Activated T-helper 1 cell treated with anti-CD3 and anti-CD28 coated beads, Interleukin-12 subunit alpha, Interleukin-12 subunit beta, Interleukin-2, Interleukin-4 antibody, amounts not matched to agents 30 ng/mL and 10 ng/mL and 1 ng/mL, durations not matched to agents 14 hours and 24 hours and 36 hours (primary cell): ENCODE results near the gene SLC30A4. TPM values are rescaled to one million over a fixed set of nuclear protein-coding genes. Genes with fewer than 3 reads are reported as not detected.

Experiments used
- DNase-seq: peaks from one replicate; pipeline ENCODE4 v3.0.0; 2021; ENCODE audit warnings: low spot score
- H3K27ac Mint-ChIP-seq: one replicate; pipeline ENCODE4 v1.8.0; 2021; ENCODE audit warnings: mild to moderate bottlenecking, mixed read lengths
- H3K27me3 Mint-ChIP-seq: one replicate; pipeline ENCODE4 v1.8.0; 2022; ENCODE audit warnings: mild to moderate bottlenecking, moderate library complexity, mixed read lengths; ENCODE audit not compliant: insufficient read depth
- H3K36me3 Mint-ChIP-seq: one replicate; pipeline ENCODE4 v1.8.0; 2021; ENCODE audit warnings: low read depth, mixed read lengths
- H3K4me1 Mint-ChIP-seq: one replicate; pipeline ENCODE4 v1.8.0; 2021; ENCODE audit warnings: low read depth, mixed read lengths
- H3K4me3 Mint-ChIP-seq: one replicate; pipeline ENCODE4 v1.8.0; 2021; ENCODE audit warnings: mild to moderate bottlenecking, moderate library complexity, mixed read lengths
- H3K9me3 Mint-ChIP-seq: one replicate; pipeline ENCODE4 v1.8.0; 2021; ENCODE audit warnings: mixed read lengths
- intact Hi-C: fragments of 100-400 bp; cut with micrococcal nuclease; formaldehyde crosslinking; loops from one replicate; pipeline ENCODE4 v1.15.1; 2024
- total RNA-seq: library from RNA; stranded (reverse); gene quantifications from 2 replicates; pipeline ENCODE4 v1.2.3, GENCODE V29; 2022

SLC30A4 gene
- total RNA-seq, 1 donor from 2014 or later: 1.6 TPM

- intact Hi-C loops: no loop called here
- H3K27ac Mint-ChIP-seq: no peak overlapping the region
- H3K4me3 Mint-ChIP-seq: no peak overlapping the region
- H3K27me3 Mint-ChIP-seq: peaks cover 7% of the 10 kb centered on the region
- DNase-seq: no peak
- no peaks in the 10 kb centered on the region for H3K4me1 Mint-ChIP-seq
- no peaks in the 10 kb centered on the region for H3K9me3 Mint-ChIP-seq
- H3K36me3 Mint-ChIP-seq: no peaks in the 10 kb centered on the region
Measured at GRCh38 chr15:45439521-45440260, 82.9 kb downstream of the SLC30A4 start.

- no peak overlapping the region for H3K4me3 Mint-ChIP-seq
- no peaks in the 10 kb centered on the region for H3K36me3 Mint-ChIP-seq
- H3K27ac Mint-ChIP-seq: no peak overlapping the region
- H3K27me3 Mint-ChIP-seq: peaks cover 32% of the 10 kb centered on the region
- intact Hi-C loops: no loop called here
- no peak for DNase-seq
- no peaks in the 10 kb centered on the region for H3K9me3 Mint-ChIP-seq
- H3K4me1 Mint-ChIP-seq: no peaks in the 10 kb centered on the region
Measured at GRCh38 chr15:45435124-45435903, 87.2 kb downstream of the SLC30A4 start.

- H3K36me3 Mint-ChIP-seq: no peaks in the 10 kb centered on the region
- peaks cover 36% of the 10 kb centered on the region for H3K27me3 Mint-ChIP-seq
- DNase-seq: no peak
- no peak overlapping the region for H3K4me3 Mint-ChIP-seq
- H3K27ac Mint-ChIP-seq: no peak overlapping the region
- H3K9me3 Mint-ChIP-seq: no peaks in the 10 kb centered on the region
- intact Hi-C loops: no loop called here
- no peaks in the 10 kb centered on the region for H3K4me1 Mint-ChIP-seq
Measured at GRCh38 chr15:45434078-45434567, 88.4 kb downstream of the SLC30A4 start.

DNA sequence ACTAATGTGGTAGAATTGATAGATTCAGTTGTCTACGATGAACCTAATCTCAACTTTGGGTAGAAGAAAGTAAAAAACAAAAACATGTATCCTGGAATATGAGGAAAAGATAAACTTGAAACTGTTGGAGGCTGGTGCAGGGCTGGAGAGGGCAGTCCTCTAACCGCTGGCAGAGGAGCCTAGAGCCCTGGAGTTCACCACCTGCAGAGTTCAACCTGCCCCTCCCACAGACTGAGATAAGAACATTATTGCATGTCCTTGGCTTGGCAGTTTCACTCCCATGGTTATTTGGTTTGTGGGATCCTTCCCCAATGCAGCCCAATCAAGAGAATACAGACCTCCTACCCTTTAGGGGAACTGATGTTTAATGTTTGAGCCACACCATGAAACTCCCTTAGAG, 91.0 kb downstream of the SLC30A4 start:
- Mint-ChIP-seq H3K9me3 (no peaks in the 10 kb centered on the region), H3K27ac (no peak overlapping the region), H3K36me3 (no peaks in the 10 kb centered on the region), H3K4me3 (no peak overlapping the region), H3K27me3 (peaks cover 36% of the 10 kb centered on the region), H3K4me1 (no peaks in the 10 kb centered on the region)
- no peak for DNase-seq
- intact Hi-C loops: no loop called here

DNA sequence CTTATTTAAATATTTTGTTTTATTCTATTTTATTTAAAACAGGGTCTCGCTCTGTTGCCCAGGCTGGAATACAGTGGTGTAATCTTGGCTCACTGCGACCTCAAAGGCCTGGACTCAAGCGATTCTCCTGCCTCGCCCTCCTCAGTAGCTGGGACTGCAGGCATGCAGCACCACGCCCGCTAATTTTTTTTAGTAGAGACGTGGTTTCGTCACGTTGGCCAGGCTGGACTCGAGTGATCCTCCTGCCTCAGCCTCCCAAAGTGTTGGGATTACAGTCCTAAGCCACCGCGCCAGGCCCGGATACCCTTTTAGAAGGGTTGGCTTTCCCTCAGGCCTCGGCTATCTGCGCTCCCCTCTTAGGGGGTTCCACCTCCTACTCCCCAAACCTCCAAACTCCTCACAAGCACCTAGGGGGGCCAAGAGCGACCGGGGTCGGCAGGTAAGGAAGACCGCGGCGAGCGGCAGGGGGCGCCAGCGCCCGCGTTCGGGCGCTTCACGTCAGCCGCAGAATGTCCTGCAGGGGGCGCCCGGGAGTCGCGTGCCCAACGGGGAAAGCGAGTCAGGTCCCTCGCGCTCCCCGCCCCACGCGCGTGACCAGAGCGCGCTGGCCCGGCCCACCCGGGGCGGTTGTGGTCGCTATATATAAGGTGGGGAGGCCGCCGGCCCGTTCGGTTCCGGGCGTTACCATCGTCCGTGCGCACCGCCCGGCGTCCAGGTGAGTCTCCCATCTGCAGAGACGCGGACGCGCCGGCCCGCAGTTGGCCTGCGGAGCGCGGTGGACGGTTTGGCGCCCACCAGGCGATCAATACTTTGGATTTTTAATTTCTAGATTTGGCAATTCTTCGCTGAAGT, 92.4 kb downstream of the SLC30A4 start:
- Mint-ChIP-seq H3K9me3 (no peaks in the 10 kb centered on the region), H3K36me3 (no peaks in the 10 kb centered on the region), H3K4me1 (no peaks in the 10 kb centered on the region), H3K4me3 (peak overlapping the region; percentile 75), H3K27ac (no peak overlapping the region), H3K27me3 (peaks cover 34% of the 10 kb centered on the region)
- intact Hi-C loops: loop anchor here (1.0 kb wide), 3 partner anchors 27 to 184 kb away; partner anchors contain the start of gene SLC30A4
- DNase-seq: peak; percentile 82

Other genes with a start within 250 kb of the SLC30A4 start
- gene GATM, start 144.2 kb downstream of the SLC30A4 start, total RNA-seq: 0.86 and 1.0 TPM in 2 replicates
- 50.6 TPM in 2 replicates for gene BLOC1S6, start 64.6 kb upstream of the SLC30A4 start, total RNA-seq
- 96.0 and 100 TPM in 2 replicates for gene SQOR, start 112.3 kb upstream of the SLC30A4 start, total RNA-seq